GM23338 (cell line): ENCODE measurements around the gene LRTM2. TPM values are rescaled to one million over a fixed set of nuclear protein-coding genes. Genes with fewer than 3 reads are reported as not detected.

Experiments
- ATAC-seq: fragments of 200-7000 bp; cut with Tn5 transposase; 3 replicates; pipeline ENCODE4 v1.9.1; 2020
- DNase-seq: peaks from one replicate; pipeline ENCODE4 v3.0.0-alpha.2; 2015; ENCODE audit warnings: low spot score
- H2AFZ ChIP-seq: fragments of 200-600 bp; sonication (generic); 2 replicates; pipeline ENCODE4 v1.8.0; 2016; ENCODE audit warnings: antibody characterized with exemption, mild to moderate bottlenecking, moderate library complexity
- H3F3A ChIP-seq: fragments of 200-600 bp; sonication (generic); replicated peaks from 2 replicates; pipeline ENCODE4 v1.8.0; 2017; ENCODE audit warnings: antibody characterized with exemption, mixed run types, low read depth
- H3K27ac ChIP-seq: fragments of 200-600 bp; sonication (generic); 2 replicates; pipeline ENCODE4 v1.6.1; 2016; ENCODE audit warnings: low read depth
- H3K27me3 ChIP-seq: fragments of 200-600 bp; sonication (generic); 2 replicates; pipeline ENCODE4 v1.8.0; 2016; ENCODE audit warnings: mild to moderate bottlenecking, mixed run types, moderate library complexity; ENCODE audit not compliant: insufficient read depth
- H3K36me3 ChIP-seq: fragments of 200-600 bp; sonication (generic); 2 replicates; pipeline ENCODE4 v1.8.0; 2016; ENCODE audit warnings: mild to moderate bottlenecking; ENCODE audit not compliant: insufficient read depth
- H3K4me1 ChIP-seq: fragments of 200-600 bp; sonication (generic); 2 replicates; pipeline ENCODE4 v1.8.0; 2016; ENCODE audit warnings: mild to moderate bottlenecking, moderate library complexity; ENCODE audit not compliant: insufficient read depth
- H3K4me2 ChIP-seq: fragments of 200-600 bp; sonication (generic); 2 replicates; pipeline ENCODE4 v1.7.1; 2017; ENCODE audit warnings: mixed run types
- H3K4me3 ChIP-seq: fragments of 200-600 bp; sonication (generic); 2 replicates; pipeline ENCODE4 v1.6.1; 2016; ENCODE audit warnings: mixed run types
- H3K79me2 ChIP-seq: fragments of 200-600 bp; sonication (generic); replicated peaks from 2 replicates; pipeline ENCODE4 v1.8.0; 2017; ENCODE audit warnings: mild to moderate bottlenecking; ENCODE audit not compliant: insufficient read depth
- H3K9me2 ChIP-seq: fragments of 200-600 bp; sonication (generic); 2 replicates; pipeline ENCODE4 v1.8.0; 2017; ENCODE audit not compliant: insufficient read depth
- H4K20me1 ChIP-seq: fragments of 200-600 bp; sonication (generic); replicated peaks from 2 replicates; pipeline ENCODE4 v1.8.0; 2017; ENCODE audit warnings: mild to moderate bottlenecking; ENCODE audit not compliant: insufficient read depth
- H3K27ac Mint-ChIP-seq: 2 replicates; pipeline ENCODE4 v1.8.0; 2020; ENCODE audit warnings: inconsistent platforms, mild to moderate bottlenecking, moderate library complexity, mixed read lengths
- H3K27me3 Mint-ChIP-seq: 3 replicates; pipeline ENCODE4 v1.8.0; 2022; ENCODE audit warnings: low read depth, mild to moderate bottlenecking, moderate library complexity, mixed read lengths, inconsistent platforms; ENCODE audit not compliant: insufficient read depth, poor library complexity
- H3K36me3 Mint-ChIP-seq: 3 replicates; pipeline ENCODE4 v1.8.0; 2021; ENCODE audit warnings: low read depth, mild to moderate bottlenecking, inconsistent platforms, moderate library complexity, mixed read lengths
- H3K4me1 Mint-ChIP-seq: 3 replicates; pipeline ENCODE4 v1.8.0; 2020; ENCODE audit warnings: mild to moderate bottlenecking, inconsistent platforms, mixed read lengths
- H3K4me3 Mint-ChIP-seq: 3 replicates; pipeline ENCODE4 v1.8.0; 2021; ENCODE audit warnings: moderate library complexity, mild to moderate bottlenecking, inconsistent platforms, mixed read lengths
- H3K9me3 Mint-ChIP-seq: 3 replicates; pipeline ENCODE4 v1.8.0; 2020; ENCODE audit warnings: moderate library complexity, mild to moderate bottlenecking, inconsistent platforms, mixed read lengths
- CREB1 ChIP-seq: fragments of 250-450 bp; sonication (Bioruptor Pico); IDR thresholded peaks from 2 replicates; pipeline ENCODE4 v1.5.0; 2020; ENCODE audit warnings: low read depth, mild to moderate bottlenecking, moderate library complexity
- ETS1 ChIP-seq: IDR thresholded peaks from 2 replicates; pipeline ENCODE4 v1.6.1; 2016; ENCODE audit warnings: antibody characterized with exemption
- EZH2 ChIP-seq: fragments of 200-600 bp; sonication (generic); IDR thresholded peaks from one replicate; pipeline ENCODE4 v1.8.0; 2017; ENCODE audit warnings: antibody characterized with exemption, mild to moderate bottlenecking, low read depth; ENCODE audit not compliant: unreplicated experiment
- EZH2phosphoT487 ChIP-seq: fragments of 200-600 bp; sonication (generic); IDR thresholded peaks from one replicate; pipeline ENCODE4 v1.8.1; 2018; ENCODE audit warnings: antibody characterized with exemption; ENCODE audit not compliant: unreplicated experiment
- JUNB ChIP-seq: IDR thresholded peaks from one replicate; pipeline ENCODE4 v1.6.1; 2016; ENCODE audit warnings: antibody characterized with exemption; ENCODE audit not compliant: unreplicated experiment
- NANOG ChIP-seq: IDR thresholded peaks from 2 replicates; pipeline ENCODE4 v1.6.1; 2016; ENCODE audit warnings: antibody characterized with exemption, borderline replicate concordance
- STAT1 ChIP-seq: IDR thresholded peaks from one replicate; pipeline ENCODE4 v1.6.1; 2016; ENCODE audit warnings: antibody characterized with exemption; ENCODE audit not compliant: unreplicated experiment
- ZNF114 ChIP-seq: fragments of 250-450 bp; sonication (Bioruptor Pico); IDR thresholded peaks from 2 replicates; pipeline ENCODE4 v1.5.0; 2020; ENCODE audit warnings: mild to moderate bottlenecking, moderate library complexity
- ZNF331 ChIP-seq: fragments of 250-450 bp; sonication (Bioruptor Pico); IDR thresholded peaks from 2 replicates; pipeline ENCODE4 v1.5.0; 2020; ENCODE audit warnings: low read depth, mild to moderate bottlenecking, moderate library complexity
- ZNF462 ChIP-seq: fragments of 250-450 bp; sonication (Bioruptor Pico); IDR thresholded peaks from 2 replicates; pipeline ENCODE4 v1.5.0; 2020; ENCODE audit warnings: mild to moderate bottlenecking, moderate library complexity
- polyA plus RNA-seq: library from polyadenylated mRNA; unstranded; fragments of >200 nt; fragmentation: Nextera tagmentation; extraction: Ambion mirVana; gene quantifications from 2 replicates; pipeline ENCODE4 v1.2.1, GENCODE V29; 2016
- total RNA-seq: library from RNA; depleted of rRNA; stranded (reverse); fragments of >200 nt; shearing (Covaris generic); gene quantifications from 2 replicates; pipeline ENCODE4 v1.2.3, GENCODE V29; 2014

LRTM2 gene
- total and polyA plus RNA-seq, 2 experiments from 2014 or later: 0.08 TPM; not detected in 1

GRCh38 chr12:1835211-1836131 is 15.1 kb downstream of the LRTM2 start:
- H3K27me3 Mint-ChIP-seq: peaks cover 17% of the 10 kb centered on the region
- no peak for ATAC-seq
- no peaks in the 10 kb centered on the region for H3K9me3 Mint-ChIP-seq
- Histone ChIP-seq H3F3A (no peaks in the 10 kb centered on the region), H3K27ac (no peak overlapping the region), H3K4me3 (no peak overlapping the region), H3K4me2 (no peak overlapping the region), H2AFZ (no peak overlapping the region), H4K20me1 (no peaks in the 10 kb centered on the region), H3K9me2 (no peaks in the 10 kb centered on the region), H3K4me1 (peaks cover 13% of the 10 kb centered on the region), H3K79me2 (no peaks in the 10 kb centered on the region), H3K27me3 (no peaks in the 10 kb centered on the region), H3K36me3 (no peaks in the 10 kb centered on the region)
- H3K4me1 Mint-ChIP-seq: peaks cover 42% of the 10 kb centered on the region
- H3K27ac Mint-ChIP-seq: no peak overlapping the region
- no peak overlapping the region for H3K4me3 Mint-ChIP-seq
- TF ChIP-seq ETS1 (no peak), EZH2phosphoT487 (no peak), CREB1 (CRISPR knock-in tag) (no peak), ZNF331 (CRISPR knock-in tag) (no peak), NANOG (no peak), STAT1 (no peak), JUNB (no peak), ZNF462 (CRISPR knock-in tag) (no peak), EZH2 (no peak), ZNF114 (CRISPR knock-in tag) (no peak)
- no peaks in the 10 kb centered on the region for H3K36me3 Mint-ChIP-seq
- no peak for DNase-seq
